Endodermal cell (in vitro differentiated cells): Measurements from ENCODE around the gene EFCAB8. TPM values are rescaled to one million over a fixed set of nuclear protein-coding genes. Genes with fewer than 3 reads are reported as not detected.

Experiments
- DNase-seq: peaks from one replicate; pipeline ENCODE4 v3.0.0-alpha.2; 2017
- H3K27ac ChIP-seq: 2 replicates; pipeline ENCODE4 v1.5.1; 2013; ENCODE audit warnings: mild to moderate bottlenecking, low read depth, low read length, moderate library complexity
- H3K27me3 ChIP-seq: 2 replicates; pipeline ENCODE4 v1.6.1; 2013; ENCODE audit warnings: mild to moderate bottlenecking, low read length, moderate library complexity; ENCODE audit not compliant: insufficient read depth, control insufficient read depth, poor library complexity, severe bottlenecking
- H3K36me3 ChIP-seq: 2 replicates; pipeline ENCODE4 v1.7.0; 2013; ENCODE audit warnings: mild to moderate bottlenecking, low read length, moderate library complexity; ENCODE audit not compliant: control insufficient read depth, insufficient read depth
- H3K4me1 ChIP-seq: one replicate; pipeline ENCODE4 v1.7.0; 2013; ENCODE audit warnings: low read length; ENCODE audit not compliant: control insufficient read depth, insufficient read depth
- H3K4me3 ChIP-seq: 2 replicates; pipeline ENCODE4 v1.5.1; 2013; ENCODE audit warnings: mild to moderate bottlenecking, low read length, moderate library complexity
- H3K9ac ChIP-seq: 2 replicates; pipeline ENCODE4 v1.6.1; 2013; ENCODE audit warnings: mild to moderate bottlenecking, low read length, moderate library complexity; ENCODE audit not compliant: poor library complexity, severe bottlenecking; ENCODE audit errors: extremely low read depth
- H3K9me3 ChIP-seq: 2 replicates; pipeline ENCODE4 v1.6.1; 2013; ENCODE audit warnings: mild to moderate bottlenecking, low read length, moderate library complexity; ENCODE audit not compliant: control insufficient read depth
- H3K27ac Mint-ChIP-seq: 2 replicates; pipeline ENCODE4 v1.8.0; 2020; ENCODE audit warnings: mixed read lengths
- H3K27me3 Mint-ChIP-seq: 2 replicates; pipeline ENCODE4 v1.8.0; 2021; ENCODE audit warnings: mild to moderate bottlenecking, mixed read lengths; ENCODE audit not compliant: insufficient read depth
- H3K36me3 Mint-ChIP-seq: 2 replicates; pipeline ENCODE4 v1.8.0; 2020; ENCODE audit warnings: low read depth, mixed read lengths
- H3K4me1 Mint-ChIP-seq: 2 replicates; pipeline ENCODE4 v1.8.0; 2020; ENCODE audit warnings: mixed read lengths
- H3K4me3 Mint-ChIP-seq: 2 replicates; pipeline ENCODE4 v1.8.0; 2020; ENCODE audit warnings: mild to moderate bottlenecking, moderate library complexity, mixed read lengths
- H3K9me3 Mint-ChIP-seq: 2 replicates; pipeline ENCODE4 v1.8.0; 2020; ENCODE audit warnings: mild to moderate bottlenecking, mixed read lengths
- WGBS, 2 experiments: methylation state at CpG; one replicate each; pipeline versions ENCODE4 v1.1.5 to v1.1.7; 2013; ENCODE audit warnings: missing lambda C conversion rate in 2 of 2, mixed read lengths in 1 of 2; ENCODE audit not compliant: insufficient coverage in 1 of 2, insufficient read length in 1 of 2; 5-methylcytosine and 5-hydroxymethylcytosine counted together
- total RNA-seq, 2 donors: library from RNA; stranded (reverse); fragmentation: NEBNext Ultra II Directional in 1 of 2; extraction: Animal tissue kit (Norgen Biotek cat#: 25700) in 1 of 2; gene quantifications; 2 replicates in 1 of 2; 3 replicates in 1 of 2; pipeline ENCODE4 v1.2.1, GENCODE V29; 2021
- TF ChIP-seq, protein P1 (sequence below): fragments of 200-600 bp; sonication (generic); conservative IDR thresholded peaks from 2 replicates; pipeline ENCODE4 v1.5.0; 2021; ENCODE audit warnings: antibody characterized with exemption, mild to moderate bottlenecking

EFCAB8 gene
- total RNA-seq, 2 donors from 2014 or later = 0.44 to 1.0 TPM

- Mint-ChIP-seq H3K36me3 (peaks cover 20% of the 10 kb centered on the region), H3K27me3 (no peaks in the 10 kb centered on the region), H3K4me1 (peaks cover 35% of the 10 kb centered on the region), H3K4me3 (no peak overlapping the region), H3K27ac (peak overlapping the region; percentile 71), H3K9me3 (no peaks in the 10 kb centered on the region)
- no peaks in the 10 kb centered on the region for H3K9me3 ChIP-seq
- peak overlapping the region; percentile 88 for H3K4me3 ChIP-seq
- no peak for DNase-seq
- TF ChIP-seq, protein P1, sequence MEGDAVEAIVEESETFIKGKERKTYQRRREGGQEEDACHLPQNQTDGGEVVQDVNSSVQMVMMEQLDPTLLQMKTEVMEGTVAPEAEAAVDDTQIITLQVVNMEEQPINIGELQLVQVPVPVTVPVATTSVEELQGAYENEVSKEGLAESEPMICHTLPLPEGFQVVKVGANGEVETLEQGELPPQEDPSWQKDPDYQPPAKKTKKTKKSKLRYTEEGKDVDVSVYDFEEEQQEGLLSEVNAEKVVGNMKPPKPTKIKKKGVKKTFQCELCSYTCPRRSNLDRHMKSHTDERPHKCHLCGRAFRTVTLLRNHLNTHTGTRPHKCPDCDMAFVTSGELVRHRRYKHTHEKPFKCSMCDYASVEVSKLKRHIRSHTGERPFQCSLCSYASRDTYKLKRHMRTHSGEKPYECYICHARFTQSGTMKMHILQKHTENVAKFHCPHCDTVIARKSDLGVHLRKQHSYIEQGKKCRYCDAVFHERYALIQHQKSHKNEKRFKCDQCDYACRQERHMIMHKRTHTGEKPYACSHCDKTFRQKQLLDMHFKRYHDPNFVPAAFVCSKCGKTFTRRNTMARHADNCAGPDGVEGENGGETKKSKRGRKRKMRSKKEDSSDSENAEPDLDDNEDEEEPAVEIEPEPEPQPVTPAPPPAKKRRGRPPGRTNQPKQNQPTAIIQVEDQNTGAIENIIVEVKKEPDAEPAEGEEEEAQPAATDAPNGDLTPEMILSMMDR = no peak
- no peak overlapping the region for H3K27ac ChIP-seq
- 93 to 96% methylated on average over 4 to 5 of the region's 5 CpGs for WGBS, 2 experiments
- H3K36me3 ChIP-seq = peaks cover 13% of the 10 kb centered on the region
- H3K9ac ChIP-seq = no peak overlapping the region
- H3K4me1 ChIP-seq = peaks cover 24% of the 10 kb centered on the region
- no peaks in the 10 kb centered on the region for H3K27me3 ChIP-seq
Measured at GRCh38 chr20:32822225-32822624, 36.5 kb upstream of the EFCAB8 start.

DNA sequence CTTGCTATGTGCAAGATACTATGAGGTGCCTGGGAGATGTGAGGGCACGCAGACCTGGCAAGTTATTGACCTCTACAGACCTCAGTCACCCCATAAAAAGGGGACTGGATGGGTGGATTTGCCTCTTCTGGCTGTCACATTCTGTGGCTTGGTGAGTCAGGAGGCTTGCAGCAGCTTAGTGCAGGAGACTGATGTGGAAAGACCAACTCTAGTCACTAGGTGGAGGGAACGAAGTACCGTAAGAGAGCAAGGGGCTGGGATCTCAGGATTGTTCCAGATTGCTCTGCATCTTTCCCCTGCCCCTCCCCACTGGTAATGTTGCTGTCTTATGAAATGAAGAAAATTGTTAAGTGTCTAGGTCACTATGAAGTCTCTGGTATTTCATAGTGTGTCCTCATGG is 35.6 kb upstream of the EFCAB8 start:
- Histone ChIP-seq H3K9ac (no peak overlapping the region), H3K4me3 (peak overlapping the region; percentile 88), H3K9me3 (no peaks in the 10 kb centered on the region), H3K4me1 (peaks cover 24% of the 10 kb centered on the region), H3K36me3 (peaks cover 21% of the 10 kb centered on the region), H3K27ac (no peak overlapping the region), H3K27me3 (no peaks in the 10 kb centered on the region)
- H3K4me3 Mint-ChIP-seq = no peak overlapping the region
- H3K36me3 Mint-ChIP-seq = peaks cover 29% of the 10 kb centered on the region
- H3K27me3 Mint-ChIP-seq = no peaks in the 10 kb centered on the region
- peak overlapping the region; percentile 71 for H3K27ac Mint-ChIP-seq
- H3K4me1 Mint-ChIP-seq = peaks cover 35% of the 10 kb centered on the region
- DNase-seq = no peak
- 87% methylated on average over 3 of the region's 3 CpGs; no CpG with 5 or more reads in 1 of the 2 experiments for WGBS, 2 experiments
- H3K9me3 Mint-ChIP-seq = no peaks in the 10 kb centered on the region
- TF ChIP-seq, protein P1 = peak; percentile 65

DNA sequence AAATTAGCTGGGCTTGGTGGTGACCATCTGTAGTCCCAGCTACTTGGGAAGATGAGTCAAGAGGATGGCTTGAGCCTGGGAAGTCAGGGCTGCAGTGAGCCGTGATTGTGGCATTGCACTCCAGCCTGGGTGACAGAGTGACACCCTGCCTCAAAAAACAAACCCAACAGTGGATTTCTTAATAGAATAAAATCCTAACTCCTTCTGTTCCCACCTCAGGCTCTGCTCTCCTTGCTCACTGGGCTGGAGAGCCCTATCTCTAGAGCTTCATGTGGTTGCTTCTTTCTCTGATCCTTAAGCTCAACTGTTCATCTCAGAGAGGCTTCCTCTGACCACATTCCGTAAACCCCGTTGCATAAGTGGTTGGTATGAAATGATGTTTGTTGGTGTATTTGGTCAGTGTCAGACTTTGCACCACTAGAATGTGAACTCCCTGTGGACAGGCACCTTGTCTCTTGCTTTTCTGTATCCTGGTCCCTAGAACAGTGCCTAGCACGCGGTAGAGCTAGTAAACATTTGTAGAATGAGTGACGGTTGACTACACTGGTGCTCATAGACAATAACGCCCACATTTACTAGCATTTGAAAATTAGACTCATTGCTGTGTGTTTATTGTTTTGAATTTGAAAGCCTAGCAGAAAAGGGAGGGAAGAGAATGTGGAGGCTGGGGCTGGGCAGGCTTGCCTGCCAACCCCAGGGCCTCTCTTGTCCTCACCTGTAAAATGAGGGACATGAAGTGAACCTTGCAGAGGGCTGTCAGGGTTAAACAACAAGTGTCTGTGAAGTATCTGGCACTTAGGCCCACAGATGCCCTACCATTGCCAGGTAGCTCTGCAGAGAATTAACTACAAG is 34.8 kb upstream of the EFCAB8 start:
- H3K9ac ChIP-seq = no peak overlapping the region
- peaks cover 24% of the 10 kb centered on the region for H3K4me1 ChIP-seq
- Mint-ChIP-seq H3K4me1 (peaks cover 38% of the 10 kb centered on the region), H3K9me3 (no peaks in the 10 kb centered on the region), H3K36me3 (peaks cover 36% of the 10 kb centered on the region), H3K27me3 (no peaks in the 10 kb centered on the region), H3K4me3 (no peak overlapping the region), H3K27ac (peak overlapping the region; percentile 71)
- no peak overlapping the region for H3K27ac ChIP-seq
- TF ChIP-seq, protein P1 = no peak
- H3K27me3 ChIP-seq = no peaks in the 10 kb centered on the region
- 93 to 100% methylated on average over 5 to 7 of the region's 7 CpGs for WGBS, 2 experiments
- no peaks in the 10 kb centered on the region for H3K9me3 ChIP-seq
- no peak for DNase-seq
- H3K36me3 ChIP-seq = peaks cover 30% of the 10 kb centered on the region
- peak overlapping the region; percentile 25 for H3K4me3 ChIP-seq
